ENCODE measurements around the gene HOXA13. TPM values are rescaled to one million over a fixed set of nuclear protein-coding genes. Genes with fewer than 3 reads are reported as not detected.

Gene HOXA13
- total RNA-seq, 4 donors from 2014 or later = not detected

DNA sequence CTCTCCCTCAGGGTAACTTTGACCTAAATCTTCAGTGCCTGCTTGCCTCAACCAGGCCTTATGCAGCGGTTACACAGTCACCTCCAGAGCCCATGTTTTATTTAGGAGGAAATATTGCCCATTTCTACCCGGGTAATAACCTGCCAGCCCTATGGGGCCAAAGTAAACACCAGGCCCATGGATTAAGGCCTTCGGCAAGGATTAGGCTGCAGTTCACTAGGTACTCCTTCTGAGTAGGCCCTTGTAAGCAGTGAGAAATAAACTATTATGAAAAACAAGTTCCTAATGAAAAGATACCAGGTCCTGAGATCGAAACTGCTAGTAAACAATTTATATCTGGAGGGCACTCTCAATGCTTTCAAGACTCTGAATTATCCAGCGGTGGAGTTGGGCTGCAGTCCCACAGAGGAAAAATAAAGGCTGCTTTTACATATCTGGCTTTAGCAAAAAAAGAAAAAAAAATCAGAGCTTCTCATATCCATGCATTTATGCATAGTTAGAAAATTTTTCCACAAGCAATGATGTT is 22.0 kb downstream of the HOXA13 start:
- intact Hi-C loops (cut with DNase I) = loop anchor here (10.0 kb wide), 1 partner anchor 1093 kb away; no protein-coding TSS in a partner anchor
- H3K27me3 ChIP-seq = peaks cover 88% of the 10 kb centered on the region
- no peaks in the 10 kb centered on the region for H3K36me3 ChIP-seq
- no peak overlapping the region for H3K4me3 ChIP-seq (replicated peaks in 1 of 3)
- TF ChIP-seq, protein P1, sequence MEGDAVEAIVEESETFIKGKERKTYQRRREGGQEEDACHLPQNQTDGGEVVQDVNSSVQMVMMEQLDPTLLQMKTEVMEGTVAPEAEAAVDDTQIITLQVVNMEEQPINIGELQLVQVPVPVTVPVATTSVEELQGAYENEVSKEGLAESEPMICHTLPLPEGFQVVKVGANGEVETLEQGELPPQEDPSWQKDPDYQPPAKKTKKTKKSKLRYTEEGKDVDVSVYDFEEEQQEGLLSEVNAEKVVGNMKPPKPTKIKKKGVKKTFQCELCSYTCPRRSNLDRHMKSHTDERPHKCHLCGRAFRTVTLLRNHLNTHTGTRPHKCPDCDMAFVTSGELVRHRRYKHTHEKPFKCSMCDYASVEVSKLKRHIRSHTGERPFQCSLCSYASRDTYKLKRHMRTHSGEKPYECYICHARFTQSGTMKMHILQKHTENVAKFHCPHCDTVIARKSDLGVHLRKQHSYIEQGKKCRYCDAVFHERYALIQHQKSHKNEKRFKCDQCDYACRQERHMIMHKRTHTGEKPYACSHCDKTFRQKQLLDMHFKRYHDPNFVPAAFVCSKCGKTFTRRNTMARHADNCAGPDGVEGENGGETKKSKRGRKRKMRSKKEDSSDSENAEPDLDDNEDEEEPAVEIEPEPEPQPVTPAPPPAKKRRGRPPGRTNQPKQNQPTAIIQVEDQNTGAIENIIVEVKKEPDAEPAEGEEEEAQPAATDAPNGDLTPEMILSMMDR (IDR thresholded peaks at IDR 0.05) = no peak
- no peak for TF ChIP-seq POLR2A (IDR thresholded peaks at IDR 0.05)
- no peak for DNase-seq
- H3K27ac ChIP-seq = no peak overlapping the region
- peaks cover 15 to 23% of the 10 kb centered on the region in 2 donors for H3K4me1 ChIP-seq
- 75 to 88% methylated on average over 5 of the region's 5 CpGs for WGBS, 2 donors
- no peaks in the 10 kb centered on the region for H3K9me3 ChIP-seq

DNA sequence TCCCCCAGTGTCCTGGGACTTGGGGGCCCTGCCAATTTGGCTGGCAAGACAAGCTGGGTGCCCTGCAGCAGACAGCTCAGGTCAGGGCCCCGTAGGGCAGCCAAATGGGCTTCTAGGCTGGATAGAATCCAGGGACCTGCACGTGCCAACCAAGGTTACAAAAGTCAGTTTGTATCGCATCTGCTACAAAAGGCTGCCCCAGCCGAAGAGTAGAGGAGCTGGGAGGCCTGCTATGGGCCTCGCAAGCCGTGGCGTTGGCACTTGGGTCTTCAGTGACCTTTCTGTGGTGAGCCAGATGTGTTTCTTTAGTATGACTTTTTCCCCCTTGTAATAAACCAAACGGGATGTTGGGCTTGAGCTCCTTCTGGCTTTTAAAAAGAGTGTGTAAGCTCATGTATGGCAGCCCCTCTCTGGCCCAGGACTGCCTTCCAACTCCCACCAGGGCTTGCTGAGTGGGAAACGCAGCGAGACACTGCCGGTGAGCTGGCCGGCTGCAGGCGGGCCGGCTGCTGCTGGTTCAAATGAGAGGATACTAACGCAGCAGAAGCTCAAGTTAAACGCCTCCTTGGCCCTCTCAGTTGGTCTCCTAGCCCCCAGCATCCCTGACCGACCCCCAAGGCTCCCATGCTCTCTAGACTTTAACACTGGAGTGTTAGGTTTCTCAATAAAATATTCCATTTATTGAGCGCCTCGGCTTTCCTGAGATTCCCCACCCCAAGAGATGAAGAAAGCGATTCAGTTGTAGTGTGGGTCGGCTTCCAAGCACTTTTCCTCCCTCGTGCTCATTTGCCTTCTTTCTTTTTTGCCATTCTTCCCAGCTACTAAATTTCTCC is 22.7 kb downstream of the HOXA13 start:
- peaks cover 20 to 29% of the 10 kb centered on the region in 2 donors for H3K4me1 ChIP-seq
- intact Hi-C loops (cut with DNase I) = loop anchor here (10.0 kb wide), 1 partner anchor 1092 kb away; no protein-coding TSS in a partner anchor
- H3K9me3 ChIP-seq = no peaks in the 10 kb centered on the region
- WGBS, 2 donors = 63 to 75% methylated on average over 22 of the region's 22 CpGs
- H3K27ac ChIP-seq = no peak overlapping the region
- TF ChIP-seq, protein P1 (IDR thresholded peaks at IDR 0.05) = no peak
- no peak for TF ChIP-seq POLR2A (IDR thresholded peaks at IDR 0.05)
- no peaks in the 10 kb centered on the region for H3K36me3 ChIP-seq
- no peak for DNase-seq
- H3K4me3 ChIP-seq (replicated peaks in 1 of 3) = no peak overlapping the region
- H3K27me3 ChIP-seq = peaks cover 89% of the 10 kb centered on the region

DNA sequence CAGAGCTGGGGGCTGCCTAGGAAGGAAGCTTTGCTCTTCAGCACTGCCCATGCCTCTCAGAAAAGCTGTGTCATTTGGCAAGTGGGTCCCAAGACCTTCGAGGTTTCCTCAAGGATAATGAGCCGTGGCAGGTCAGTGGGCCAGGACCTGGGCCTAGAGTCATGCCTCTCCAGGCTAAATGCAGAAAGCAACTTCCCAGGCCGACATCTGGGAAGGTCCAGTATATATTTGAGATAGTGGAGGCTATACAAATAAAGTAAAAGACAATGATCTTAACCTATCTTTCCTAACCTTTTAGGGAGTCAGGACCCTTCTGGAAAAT is 23.4 kb downstream of the HOXA13 start:
- Histone ChIP-seq H3K4me1 (peaks cover 20 to 29% of the 10 kb centered on the region in 2 donors), H3K4me3 (replicated peaks in 1 of 3) (no peak overlapping the region), H3K27ac (no peak overlapping the region), H3K9me3 (no peaks in the 10 kb centered on the region), H3K27me3 (peaks cover 88% of the 10 kb centered on the region), H3K36me3 (no peaks in the 10 kb centered on the region)
- intact Hi-C loops (cut with DNase I) = loop anchor here (10.0 kb wide), 1 partner anchor 1092 kb away; no protein-coding TSS in a partner anchor
- TF ChIP-seq, protein P1 (IDR thresholded peaks at IDR 0.05) = no peak
- no peak for TF ChIP-seq POLR2A (IDR thresholded peaks at IDR 0.05)
- WGBS, 2 donors = 67 to 70% methylated on average over 3 of the region's 3 CpGs
- no peak for DNase-seq

DNA sequence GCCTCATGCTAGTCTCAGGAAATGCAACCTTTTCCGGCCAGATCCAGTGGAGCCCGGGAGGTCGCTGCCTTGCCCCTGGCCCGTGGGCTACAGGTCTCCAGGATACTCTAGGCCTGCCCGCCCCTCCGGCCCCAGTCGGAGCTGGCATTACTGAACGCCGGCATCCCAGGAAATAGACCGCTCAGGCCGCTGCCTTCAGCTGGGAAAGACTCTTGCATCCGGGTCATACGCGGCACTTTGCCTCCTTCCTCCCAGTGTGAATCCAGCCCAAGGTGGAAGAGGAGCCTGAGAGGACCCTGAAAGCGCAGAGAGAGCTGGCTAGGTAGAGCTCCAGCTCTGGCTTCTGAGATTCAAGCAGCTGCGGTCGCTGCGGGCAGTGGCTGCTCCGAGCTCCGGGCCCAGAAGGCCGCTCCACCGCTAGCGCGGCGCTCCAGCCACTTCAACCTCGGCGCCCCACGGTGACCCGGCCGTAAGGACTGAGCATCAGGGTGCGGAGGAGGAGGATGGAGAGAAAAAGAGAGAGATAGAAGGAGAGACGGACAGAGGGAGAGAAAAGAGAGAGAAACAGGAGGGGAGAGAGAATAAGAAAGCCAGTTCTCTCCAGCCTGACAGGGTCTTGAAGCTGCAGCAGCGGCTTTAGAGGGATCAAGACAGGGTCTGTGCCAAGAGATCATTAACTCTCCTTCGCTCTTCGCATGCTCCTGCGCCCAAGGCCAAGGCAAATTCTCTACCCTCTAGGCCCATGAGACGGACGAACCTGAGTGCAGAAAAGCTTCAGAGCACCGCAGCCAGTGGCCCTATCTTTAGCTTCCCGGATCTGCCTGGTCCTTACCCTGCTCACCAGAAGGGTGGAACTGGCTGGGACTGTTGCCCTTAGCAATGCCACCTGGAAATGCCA is 24.0 kb downstream of the HOXA13 start:
- peaks cover 91% of the 10 kb centered on the region for H3K27me3 ChIP-seq
- no peaks in the 10 kb centered on the region for H3K36me3 ChIP-seq
- DNase-seq = no peak
- intact Hi-C loops (cut with DNase I) = loop anchor here (10.0 kb wide), 1 partner anchor 1091 kb away; no protein-coding TSS in a partner anchor
- no peaks in the 10 kb centered on the region for H3K9me3 ChIP-seq
- WGBS, 2 donors = 28 to 34% methylated on average over 26 to 40 of the region's 40 CpGs
- no peak for TF ChIP-seq POLR2A (IDR thresholded peaks at IDR 0.05)
- TF ChIP-seq, protein P1 (IDR thresholded peaks at IDR 0.05) = no peak
- H3K27ac ChIP-seq = no peak overlapping the region
- H3K4me1 ChIP-seq = peaks cover 20 to 29% of the 10 kb centered on the region in 2 donors
- no peak overlapping the region for H3K4me3 ChIP-seq (replicated peaks in 1 of 3)
